IMR-90 (cell line): ENCODE data around the gene GOLT1B. TPM values are rescaled to one million over a fixed set of nuclear protein-coding genes. Genes with fewer than 3 reads are reported as not detected.

Source experiments
- ATAC-seq: fragments of 200-7000 bp; cut with Tn5 transposase; 2 replicates; pipeline ENCODE4 v1.9.1; 2020; ENCODE audit warnings: low read depth, mild to moderate bottlenecking, moderate library complexity
- BruUV-seq: library from RNA; stranded (reverse); fragments of 400-500 nt; replicated peaks from 2 replicates; lab custom pipeline; 2021; lab: Mats Ljungman, UMichigan
- CTCF ChIA-PET: fragments of 300-600 bp; formaldehyde crosslinking; extraction: SDS; loops from one replicate; lab custom pipeline; 2021; ENCODE audit warnings: antibody characterized with exemption; lab: Yijun Ruan, JAX
- POLR2A ChIA-PET: fragments of 300-600 bp; sonication (Branson Sonifier 250); formaldehyde crosslinking; loops from one replicate; lab custom pipeline; 2022; ENCODE audit warnings: antibody characterized with exemption; ENCODE audit not compliant: unreplicated experiment; lab: Charles Lee
- DNase-seq: peaks from one replicate; pipeline ENCODE4 v3.0.0; 2013
- H2AFZ ChIP-seq: replicated peaks from 2 replicates; pipeline ENCODE3; 2013; ENCODE audit warnings: low read length, mild to moderate bottlenecking; ENCODE audit not compliant: poor library complexity
- H2AK5ac ChIP-seq: 2 replicates; pipeline ENCODE4 v1.6.1; 2013; ENCODE audit warnings: low read depth, low read length, inconsistent platforms
- H2AK9ac ChIP-seq: replicated peaks from 2 replicates; pipeline ENCODE3; 2013; ENCODE audit warnings: mild to moderate bottlenecking, low read depth, low read length, moderate library complexity; ENCODE audit not compliant: poor library complexity
- H2BK120ac ChIP-seq: 2 replicates; pipeline ENCODE4 v1.6.1; 2013; ENCODE audit warnings: low read depth, low read length, inconsistent platforms
- H2BK15ac ChIP-seq: 3 replicates; pipeline ENCODE4 v1.6.1; 2013; ENCODE audit warnings: low read depth, low read length, inconsistent platforms
- H2BK20ac ChIP-seq: 2 replicates; pipeline ENCODE4 v1.6.1; 2013; ENCODE audit warnings: low read depth, mild to moderate bottlenecking, inconsistent platforms, low read length, moderate library complexity
- H2BK5ac ChIP-seq: 2 replicates; pipeline ENCODE4 v1.6.1; 2013; ENCODE audit warnings: mild to moderate bottlenecking, low read depth, low read length, inconsistent platforms; ENCODE audit not compliant: poor library complexity, severe bottlenecking
- H3K14ac ChIP-seq: replicated peaks from 2 replicates; pipeline ENCODE4 v1.6.1; 2013; ENCODE audit warnings: low read depth, low read length, inconsistent platforms
- H3K18ac ChIP-seq: 2 replicates; pipeline ENCODE4 v1.6.1; 2013; ENCODE audit warnings: low read depth, low read length, control low read depth
- H3K23ac ChIP-seq: 2 replicates; pipeline ENCODE4 v1.6.1; 2013; ENCODE audit warnings: low read depth, low read length, inconsistent platforms
- H3K27ac ChIP-seq: 2 replicates; pipeline ENCODE4 v1.5.1; 2013; ENCODE audit warnings: mild to moderate bottlenecking, control low read depth, low read length; ENCODE audit not compliant: insufficient read depth
- H3K27me3 ChIP-seq: 2 replicates; pipeline ENCODE4 v1.6.1; 2013; ENCODE audit warnings: low read length; ENCODE audit not compliant: control insufficient read depth, insufficient read depth
- H3K36me3 ChIP-seq: 2 replicates; pipeline ENCODE4 v1.6.1; 2013; ENCODE audit warnings: low read length, mixed read lengths; ENCODE audit not compliant: control insufficient read depth, insufficient read depth
- H3K4ac ChIP-seq: 2 replicates; pipeline ENCODE4 v1.6.1; 2013; ENCODE audit warnings: low read depth, low read length, inconsistent platforms
- H3K4me1 ChIP-seq: 2 replicates; pipeline ENCODE4 v1.6.1; 2013; ENCODE audit warnings: low read length, mixed read lengths; ENCODE audit not compliant: control insufficient read depth, insufficient read depth
- H3K4me2 ChIP-seq: 2 replicates; pipeline ENCODE4 v1.6.1; 2013; ENCODE audit warnings: low read depth, mild to moderate bottlenecking, control low read depth, low read length, moderate library complexity
- H3K4me3 ChIP-seq: 2 replicates; pipeline ENCODE4 v1.5.1; 2013; ENCODE audit warnings: low read depth, mild to moderate bottlenecking, control low read depth, low read length, moderate library complexity; ENCODE audit not compliant: insufficient read depth
- H3K56ac ChIP-seq: 2 replicates; pipeline ENCODE4 v1.6.1; 2013; ENCODE audit warnings: low read length, inconsistent platforms; ENCODE audit not compliant: insufficient read depth; ENCODE audit errors: extremely low read depth
- H3K79me1 ChIP-seq, 2 experiments: 2 replicates each; pipeline ENCODE4 v1.6.1; 2013; ENCODE audit warnings: low read length in 2 of 2, inconsistent platforms in 1 of 2, low read depth in 1 of 2
- H3K9ac ChIP-seq: 2 replicates; pipeline ENCODE4 v1.6.1; 2013; ENCODE audit warnings: low read depth, low read length, control low read depth
- H3K9me1 ChIP-seq: 2 replicates; pipeline ENCODE4 v1.6.1; 2013; ENCODE audit warnings: low read length, inconsistent platforms; ENCODE audit not compliant: insufficient read depth
- H3K9me3 ChIP-seq: 2 replicates; pipeline ENCODE4 v1.6.1; 2013; ENCODE audit warnings: low read length; ENCODE audit not compliant: control insufficient read depth, insufficient read depth
- H4K20me1 ChIP-seq: 2 replicates; pipeline ENCODE4 v1.6.1; 2013; ENCODE audit warnings: low read length, inconsistent platforms; ENCODE audit not compliant: insufficient read depth
- H4K5ac ChIP-seq: 2 replicates; pipeline ENCODE4 v1.6.1; 2013; ENCODE audit warnings: mild to moderate bottlenecking, low read depth, low read length, control low read depth
- H4K8ac ChIP-seq, 2 experiments: 2 replicates each; pipeline ENCODE4 v1.6.1; 2013; ENCODE audit warnings: low read depth in 2 of 2, low read length in 2 of 2, control low read depth in 1 of 2, inconsistent platforms in 1 of 2
- H4K91ac ChIP-seq: 2 replicates; pipeline ENCODE4 v1.6.1; 2013; ENCODE audit warnings: low read depth, low read length, inconsistent platforms; ENCODE audit not compliant: insufficient read depth
- BHLHE40 ChIP-seq: fragments of 150-350 bp; IDR thresholded peaks from 2 replicates; pipeline ENCODE4 v1.6.1; 2016; ENCODE audit warnings: mild to moderate bottlenecking, low read depth, low read length
- CEBPB ChIP-seq: IDR thresholded peaks from 2 replicates; pipeline ENCODE4 v1.6.1; 2012; ENCODE audit warnings: low read depth, low read length, improper control_type of control experiment
- CHD1 ChIP-seq: IDR thresholded peaks from 2 replicates; pipeline ENCODE4 v1.6.1; 2012; ENCODE audit warnings: low read depth, low read length, improper control_type of control experiment
- FOS ChIP-seq: fragments of 150-350 bp; IDR thresholded peaks from 2 replicates; pipeline ENCODE4 v1.6.1; 2016; ENCODE audit warnings: low read depth, low read length
- MAFK ChIP-seq: IDR thresholded peaks from 2 replicates; pipeline ENCODE4 v1.6.1; 2012; ENCODE audit warnings: low read depth, low read length, improper control_type of control experiment
- MAZ ChIP-seq: IDR thresholded peaks from 2 replicates; pipeline ENCODE4 v1.6.1; 2012; ENCODE audit warnings: low read depth, mild to moderate bottlenecking, low read length, improper control_type of control experiment, moderate library complexity, borderline replicate concordance
- MXI1 ChIP-seq: IDR thresholded peaks from 2 replicates; pipeline ENCODE4 v1.6.1; 2012; ENCODE audit warnings: low read depth, mild to moderate bottlenecking, low read length, moderate library complexity, borderline replicate concordance
- NFE2L2 ChIP-seq: fragments of 150-350 bp; IDR thresholded peaks from 2 replicates; pipeline ENCODE4 v1.6.1; 2016; ENCODE audit warnings: low read depth, mild to moderate bottlenecking, low read length
- POLR2A ChIP-seq: IDR thresholded peaks from 2 replicates; pipeline ENCODE4 v1.6.1; 2012; ENCODE audit warnings: mild to moderate bottlenecking, low read depth, low read length
- RAD21 ChIP-seq: IDR thresholded peaks from 2 replicates; pipeline ENCODE4 v1.6.1; 2012; ENCODE audit warnings: low read length, improper control_type of control experiment
- RCOR1 ChIP-seq: IDR thresholded peaks from 2 replicates; pipeline ENCODE4 v1.6.1; 2012; ENCODE audit warnings: mild to moderate bottlenecking, low read length, improper control_type of control experiment; ENCODE audit not compliant: insufficient replicate concordance
- RFX5 ChIP-seq: IDR thresholded peaks from 2 replicates; pipeline ENCODE4 v1.8.0; 2012; ENCODE audit warnings: low read depth, mild to moderate bottlenecking, low read length, moderate library complexity
- SMC3 ChIP-seq: fragments of 150-350 bp; IDR thresholded peaks from 2 replicates; pipeline ENCODE4 v1.6.1; 2016; ENCODE audit warnings: low read depth, mild to moderate bottlenecking, antibody characterized with exemption, low read length, moderate library complexity
- WGBS, 2 experiments: methylation state at CpG; one replicate each; pipeline versions ENCODE4 v1.1.5 to v1.1.7; 2013; ENCODE audit warnings: missing lambda C conversion rate in 2 of 2; ENCODE audit not compliant: insufficient read length in 1 of 2; ENCODE audit errors: extremely low coverage in 2 of 2; 5-methylcytosine and 5-hydroxymethylcytosine counted together
- dilution Hi-C: fragments of 300-500 bp; cut with HindIII; formaldehyde crosslinking; loops from one replicate; pipeline ENCODE4 v1.14.3; 2018; ENCODE audit warnings: low sequenced_read_pairs; ENCODE audit not compliant: unreplicated experiment
- in situ Hi-C: fragments of 300-500 bp; cut with MboI; formaldehyde crosslinking; loops from 3 replicates; pipeline ENCODE4 v1.14.3; 2019; ENCODE audit warnings: low sequenced_read_pairs, inconsistent platforms, mixed read lengths
- intact Hi-C: fragments of 100-400 bp; cut with micrococcal nuclease; formaldehyde crosslinking; loops from 2 replicates; pipeline ENCODE4 v1.10.0; 2022
- polyA plus RNA-seq, 3 experiments: library from polyadenylated mRNA; depleted of rRNA; stranded (reverse); fragments of >200 nt; gene quantifications; 2 replicates each; pipeline ENCODE4 v1.2.3, GENCODE V29; 2012; ENCODE audit warnings: low replicate concordance in 1 of 3
- total RNA-seq: library from RNA; depleted of rRNA; stranded (reverse); fragments of >200 nt; gene quantifications from 2 replicates; pipeline ENCODE4 v1.2.3, GENCODE V29; 2012
- TF ChIP-seq, protein P1 (sequence below): fragments of 150-350 bp; IDR thresholded peaks from 2 replicates; pipeline ENCODE4 v1.6.1; 2017; ENCODE audit warnings: mild to moderate bottlenecking, antibody characterized with exemption, low read length, low read depth
- TF ChIP-seq, protein P2 (sequence below): conservative IDR thresholded peaks from 2 replicates; pipeline ENCODE4 v1.5.1; 2012; ENCODE audit warnings: mild to moderate bottlenecking, low read depth, low read length, improper control_type of control experiment
- TF ChIP-seq, protein P3 (sequence below): fragments of 150-350 bp; IDR thresholded peaks from 2 replicates; pipeline ENCODE4 v1.6.1; 2016; ENCODE audit warnings: low read depth, mild to moderate bottlenecking, low read length, moderate library complexity, borderline replicate concordance

GOLT1B gene
- total and polyA plus RNA-seq, 2 of the 4 experiments (the other 2 are of a cell fraction): 27.2 to 50.5 TPM

DNA sequence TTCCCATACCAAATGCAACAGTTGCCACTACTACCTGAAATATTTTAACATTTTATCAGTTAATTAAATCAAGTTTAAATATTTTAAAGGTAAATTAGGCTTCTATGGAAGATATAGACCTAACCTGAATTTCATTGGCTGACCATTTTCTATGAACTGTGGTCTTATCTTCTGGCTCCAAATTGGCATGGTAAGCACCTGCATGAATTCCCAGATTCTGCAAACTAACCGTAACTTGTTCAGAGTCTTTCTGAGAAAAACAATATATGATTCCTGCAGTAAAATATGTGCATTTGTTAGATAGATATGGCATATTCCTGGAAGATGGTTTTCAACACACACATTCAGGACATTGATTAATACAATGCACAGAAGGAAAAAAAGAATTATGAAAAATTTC, 26.0 kb upstream of the GOLT1B start:
- no peak overlapping the region for H3K56ac ChIP-seq
- dilution Hi-C loops: no loop called here
- H3K27me3 ChIP-seq: no peaks in the 10 kb centered on the region
- no peak overlapping the region for H3K4ac ChIP-seq
- TF ChIP-seq BHLHE40: no peak
- TF ChIP-seq, protein P1, sequence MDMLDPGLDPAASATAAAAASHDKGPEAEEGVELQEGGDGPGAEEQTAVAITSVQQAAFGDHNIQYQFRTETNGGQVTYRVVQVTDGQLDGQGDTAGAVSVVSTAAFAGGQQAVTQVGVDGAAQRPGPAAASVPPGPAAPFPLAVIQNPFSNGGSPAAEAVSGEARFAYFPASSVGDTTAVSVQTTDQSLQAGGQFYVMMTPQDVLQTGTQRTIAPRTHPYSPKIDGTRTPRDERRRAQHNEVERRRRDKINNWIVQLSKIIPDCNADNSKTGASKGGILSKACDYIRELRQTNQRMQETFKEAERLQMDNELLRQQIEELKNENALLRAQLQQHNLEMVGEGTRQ: no peak
- TF ChIP-seq FOS: no peak
- TF ChIP-seq RCOR1: no peak
- no peak for TF ChIP-seq POLR2A
- TF ChIP-seq CHD1: no peak
- no peak for TF ChIP-seq MXI1
- TF ChIP-seq, protein P2, sequence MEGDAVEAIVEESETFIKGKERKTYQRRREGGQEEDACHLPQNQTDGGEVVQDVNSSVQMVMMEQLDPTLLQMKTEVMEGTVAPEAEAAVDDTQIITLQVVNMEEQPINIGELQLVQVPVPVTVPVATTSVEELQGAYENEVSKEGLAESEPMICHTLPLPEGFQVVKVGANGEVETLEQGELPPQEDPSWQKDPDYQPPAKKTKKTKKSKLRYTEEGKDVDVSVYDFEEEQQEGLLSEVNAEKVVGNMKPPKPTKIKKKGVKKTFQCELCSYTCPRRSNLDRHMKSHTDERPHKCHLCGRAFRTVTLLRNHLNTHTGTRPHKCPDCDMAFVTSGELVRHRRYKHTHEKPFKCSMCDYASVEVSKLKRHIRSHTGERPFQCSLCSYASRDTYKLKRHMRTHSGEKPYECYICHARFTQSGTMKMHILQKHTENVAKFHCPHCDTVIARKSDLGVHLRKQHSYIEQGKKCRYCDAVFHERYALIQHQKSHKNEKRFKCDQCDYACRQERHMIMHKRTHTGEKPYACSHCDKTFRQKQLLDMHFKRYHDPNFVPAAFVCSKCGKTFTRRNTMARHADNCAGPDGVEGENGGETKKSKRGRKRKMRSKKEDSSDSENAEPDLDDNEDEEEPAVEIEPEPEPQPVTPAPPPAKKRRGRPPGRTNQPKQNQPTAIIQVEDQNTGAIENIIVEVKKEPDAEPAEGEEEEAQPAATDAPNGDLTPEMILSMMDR: no peak
- no peak for TF ChIP-seq MAFK
- no peak for TF ChIP-seq NFE2L2
- no peak for TF ChIP-seq CEBPB
- TF ChIP-seq, protein P3, sequence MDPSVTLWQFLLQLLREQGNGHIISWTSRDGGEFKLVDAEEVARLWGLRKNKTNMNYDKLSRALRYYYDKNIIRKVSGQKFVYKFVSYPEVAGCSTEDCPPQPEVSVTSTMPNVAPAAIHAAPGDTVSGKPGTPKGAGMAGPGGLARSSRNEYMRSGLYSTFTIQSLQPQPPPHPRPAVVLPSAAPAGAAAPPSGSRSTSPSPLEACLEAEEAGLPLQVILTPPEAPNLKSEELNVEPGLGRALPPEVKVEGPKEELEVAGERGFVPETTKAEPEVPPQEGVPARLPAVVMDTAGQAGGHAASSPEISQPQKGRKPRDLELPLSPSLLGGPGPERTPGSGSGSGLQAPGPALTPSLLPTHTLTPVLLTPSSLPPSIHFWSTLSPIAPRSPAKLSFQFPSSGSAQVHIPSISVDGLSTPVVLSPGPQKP: no peak
- TF ChIP-seq RFX5: no peak
- no peak for TF ChIP-seq MAZ
- no peak for TF ChIP-seq SMC3
- TF ChIP-seq RAD21: no peak
- ATAC-seq (no peak), DNase-seq (no peak)
- H2AK5ac ChIP-seq: no peak overlapping the region
- in situ Hi-C loops: no loop called here
- H2BK5ac ChIP-seq: no peak overlapping the region
- intact Hi-C loops: no loop called here
- no peaks in the 10 kb centered on the region; the same call in 1 of the 2 replicates for H4K20me1 ChIP-seq
- POLR2A ChIA-PET: no interaction called here
- no peak overlapping the region for H3K27ac ChIP-seq
- CTCF ChIA-PET: no interaction called here
- H3K4me3 ChIP-seq: no peak overlapping the region
- no peak overlapping the region for H3K4me2 ChIP-seq
- H2BK120ac ChIP-seq: no peak overlapping the region
- H3K18ac ChIP-seq: no peak overlapping the region
- no peaks in the 10 kb centered on the region for H3K9me3 ChIP-seq
- no peak overlapping the region for H2BK20ac ChIP-seq
- H4K5ac ChIP-seq: no peak overlapping the region
- H2AFZ ChIP-seq: no peak overlapping the region
- no peaks in the 10 kb centered on the region for H3K4me1 ChIP-seq
- no peak overlapping the region for H4K91ac ChIP-seq
- no peak overlapping the region for H2AK9ac ChIP-seq
- no TSS peak for BruUV-seq
- H3K36me3 ChIP-seq: peaks cover 27% of the 10 kb centered on the region
- H4K8ac ChIP-seq: no peak overlapping the region
- peaks cover 4% of the 10 kb centered on the region in 2 experiments; a peak in 1 of 4 replicates for H3K79me1 ChIP-seq
- H3K23ac ChIP-seq: no peak overlapping the region
- no peak overlapping the region for H3K9ac ChIP-seq
- WGBS, 2 experiments: no CpG with 5 or more reads among the region's 1 CpG
- no peak overlapping the region for H3K14ac ChIP-seq
- H3K9me1 ChIP-seq: no peaks in the 10 kb centered on the region
- no peak overlapping the region for H2BK15ac ChIP-seq
